ENCODE measurements around the gene ARF3.
A peak's percentile ranks its signal among the peaks of the same experiment; 100 is the strongest.

Gene ARF3

DNA sequence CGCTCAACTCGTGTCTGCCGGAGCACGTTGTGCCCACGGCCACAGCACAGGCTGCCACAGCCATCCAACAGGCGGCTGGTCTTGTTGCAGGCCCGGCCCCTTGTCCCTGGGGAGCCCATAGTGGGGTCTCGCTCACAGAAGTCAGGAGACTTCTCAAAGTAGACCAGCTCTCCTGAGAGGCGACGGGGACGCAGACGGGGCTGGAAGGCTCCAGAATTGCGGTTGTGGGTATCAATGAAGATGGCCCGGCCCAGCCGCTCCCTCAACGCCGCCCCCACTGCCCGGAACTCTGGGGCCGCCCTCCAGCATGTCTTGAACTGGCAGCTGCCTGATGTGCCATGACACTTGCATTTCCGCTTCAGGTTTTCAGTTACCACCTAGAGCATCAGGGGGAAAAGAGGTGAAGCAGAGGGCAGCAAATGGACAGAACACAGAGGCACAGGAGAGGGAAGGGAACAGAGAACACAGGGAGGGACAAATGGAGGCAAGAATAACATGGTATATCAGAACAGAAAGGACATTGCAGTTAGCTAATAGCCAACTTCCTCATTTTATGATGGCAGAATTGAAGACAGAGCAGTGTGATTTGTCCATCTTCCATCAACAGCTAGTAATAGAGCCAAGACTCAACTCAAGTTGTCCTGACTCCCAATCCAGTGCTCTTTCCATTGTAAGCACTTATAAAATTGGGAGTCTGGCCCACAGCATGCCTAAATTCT is 9.0 kb upstream of the ARF3 start:
- no peak for DNase-seq (ENCODE audit: low read depth in 3 of 3)

DNA sequence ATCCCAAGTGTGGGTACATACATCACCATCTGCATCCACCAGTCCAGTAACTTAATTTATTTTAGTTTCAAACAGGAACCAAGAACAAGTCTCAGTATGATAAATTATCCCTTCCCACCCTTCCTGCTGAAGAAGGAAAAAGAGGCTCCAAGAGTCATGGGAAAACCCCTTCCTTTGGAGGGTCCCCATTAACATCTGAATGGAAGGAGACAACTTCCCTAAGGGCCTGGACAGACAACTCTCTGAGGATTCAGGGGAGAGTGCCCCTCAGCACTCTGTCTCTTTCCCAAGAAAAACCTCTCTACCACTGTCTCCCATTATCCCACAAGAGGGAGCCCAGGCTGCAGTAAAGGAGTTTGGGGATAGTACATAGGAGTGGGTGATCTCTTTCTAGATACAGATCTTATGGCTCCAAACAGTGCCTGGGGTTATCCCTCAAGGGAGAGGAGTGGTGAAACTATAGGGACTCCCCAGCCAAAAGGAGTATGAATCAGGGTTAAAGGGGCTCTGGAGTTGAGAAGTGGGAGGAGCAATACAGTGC is 8.1 kb upstream of the ARF3 start:
- no peak for DNase-seq (ENCODE audit: low read depth in 3 of 3)

DNA sequence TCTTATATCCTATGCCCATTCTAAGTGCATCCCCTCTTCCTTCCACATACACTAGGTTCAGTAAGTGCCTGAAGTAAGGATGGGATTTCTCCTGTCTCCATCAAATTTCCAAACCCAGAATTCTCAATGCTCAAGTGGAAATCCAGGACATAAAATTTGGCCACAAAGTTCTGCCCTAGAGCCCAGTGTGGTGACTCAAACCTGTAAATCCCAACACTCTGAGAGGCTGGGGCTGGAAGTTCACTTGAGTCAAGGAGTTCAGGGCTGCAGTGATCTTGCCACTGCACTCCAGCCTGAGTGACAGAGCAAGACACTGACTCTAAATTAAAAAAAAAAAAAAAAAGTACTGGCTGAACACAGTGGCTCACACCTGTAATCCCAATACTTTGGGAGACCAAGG is 4.5 kb upstream of the ARF3 start:
- DNase-seq (ENCODE audit: low read depth in 3 of 3): no peak

DNA sequence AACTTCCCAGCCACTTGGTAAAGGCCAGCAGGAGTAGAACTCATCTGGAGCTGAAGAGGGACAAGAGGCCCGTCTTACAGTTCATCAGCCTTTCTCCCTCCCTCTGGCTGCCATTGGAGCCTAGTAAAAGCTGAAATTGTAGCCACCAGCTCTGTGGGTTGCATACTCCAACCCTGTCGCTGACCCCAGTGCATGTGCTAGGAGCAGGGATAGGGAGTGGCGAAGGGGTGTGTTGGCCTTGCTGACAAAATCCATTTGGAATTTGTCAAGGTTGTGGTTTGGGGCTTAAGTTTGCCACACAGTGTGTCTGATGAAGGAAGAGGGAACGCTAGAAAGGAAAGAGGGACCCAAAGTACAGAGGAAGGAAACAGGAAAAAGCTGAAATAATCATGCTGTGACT is 4.0 kb upstream of the ARF3 start:
- no peak for DNase-seq (ENCODE audit: low read depth in 3 of 3)

DNA sequence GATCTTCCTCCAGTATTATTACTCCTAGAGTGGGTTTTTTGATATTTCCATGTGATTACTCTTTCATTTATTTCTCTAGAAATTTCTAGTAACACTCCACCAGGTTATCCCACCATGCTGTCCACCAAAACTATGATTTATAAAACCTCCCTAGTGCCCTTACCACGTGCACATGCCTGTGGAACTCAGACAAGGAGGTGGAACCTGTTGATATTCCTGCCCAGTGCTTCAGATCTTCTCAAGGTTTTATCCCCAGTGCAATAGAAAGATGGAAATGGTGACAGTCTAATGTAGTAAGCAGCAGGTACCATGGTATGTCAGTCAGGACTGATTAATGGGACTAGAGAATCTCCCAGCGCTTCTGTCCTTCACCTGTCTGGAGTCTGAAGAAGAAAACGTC is 3.5 kb upstream of the ARF3 start:
- DNase-seq (ENCODE audit: low read depth in 3 of 3): no peak

DNA sequence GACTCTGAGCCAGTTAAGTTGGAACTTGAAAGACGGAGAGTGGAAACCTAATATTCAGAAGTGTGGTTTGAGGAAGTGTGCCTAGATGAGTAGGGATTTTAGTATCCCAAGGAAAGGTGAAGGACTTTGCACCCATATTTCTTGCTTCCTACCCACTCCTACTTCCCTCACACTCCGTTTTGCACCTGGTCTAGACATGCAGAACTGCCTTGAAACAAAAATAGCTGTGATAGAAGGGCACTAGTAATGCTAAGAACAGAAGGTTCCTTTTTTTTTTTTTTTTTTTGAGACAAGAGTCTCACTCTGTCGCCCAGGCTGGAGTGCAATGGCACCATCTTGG is 732 bp upstream of the ARF3 start:
- DNase-seq (ENCODE audit: low read depth in 3 of 3): no peak

DNA sequence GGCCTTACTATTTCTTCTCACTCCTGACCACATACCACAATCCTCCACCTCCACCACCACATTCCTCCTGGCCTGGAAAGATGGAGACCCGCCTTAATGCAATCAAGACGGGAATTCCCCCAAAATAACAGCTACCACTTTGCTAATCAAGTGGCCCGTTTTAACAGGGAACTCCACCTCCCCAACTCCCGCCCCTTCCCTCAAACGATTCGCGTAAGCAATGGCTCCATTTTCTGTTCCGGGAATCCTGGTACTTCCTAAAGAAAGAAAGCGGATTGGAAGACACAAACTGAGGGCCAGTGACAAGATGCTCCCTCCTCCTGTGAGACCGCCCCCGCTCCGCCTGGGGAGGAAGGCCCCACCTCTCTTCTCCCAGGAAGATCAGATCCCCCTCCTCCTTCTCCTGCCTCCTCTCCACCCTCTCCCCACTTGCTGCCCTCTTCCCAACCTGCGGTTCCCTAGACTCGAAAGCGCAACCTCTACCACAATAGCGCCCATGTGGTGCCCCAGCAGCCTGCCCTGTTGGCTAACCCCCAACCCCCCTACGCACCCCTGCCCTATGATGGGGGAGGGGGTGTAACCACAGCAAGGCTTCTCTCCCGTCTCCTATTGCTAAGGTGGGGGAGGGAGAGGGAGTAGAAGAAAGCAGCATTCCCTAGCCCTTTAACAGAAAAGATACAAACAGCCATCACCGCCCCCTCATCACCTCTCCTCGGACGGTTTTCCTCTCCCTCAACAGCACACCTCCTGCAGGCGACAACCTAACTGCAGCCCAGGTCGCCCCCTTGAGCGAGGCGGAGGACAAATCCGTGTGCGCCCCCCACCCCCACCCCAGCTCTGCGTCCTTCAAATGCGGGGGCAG is 777 bp downstream of the ARF3 start:
- DNase-seq (ENCODE audit: low read depth in 3 of 3): peak in 1 of 3 experiments; percentile 32

DNA sequence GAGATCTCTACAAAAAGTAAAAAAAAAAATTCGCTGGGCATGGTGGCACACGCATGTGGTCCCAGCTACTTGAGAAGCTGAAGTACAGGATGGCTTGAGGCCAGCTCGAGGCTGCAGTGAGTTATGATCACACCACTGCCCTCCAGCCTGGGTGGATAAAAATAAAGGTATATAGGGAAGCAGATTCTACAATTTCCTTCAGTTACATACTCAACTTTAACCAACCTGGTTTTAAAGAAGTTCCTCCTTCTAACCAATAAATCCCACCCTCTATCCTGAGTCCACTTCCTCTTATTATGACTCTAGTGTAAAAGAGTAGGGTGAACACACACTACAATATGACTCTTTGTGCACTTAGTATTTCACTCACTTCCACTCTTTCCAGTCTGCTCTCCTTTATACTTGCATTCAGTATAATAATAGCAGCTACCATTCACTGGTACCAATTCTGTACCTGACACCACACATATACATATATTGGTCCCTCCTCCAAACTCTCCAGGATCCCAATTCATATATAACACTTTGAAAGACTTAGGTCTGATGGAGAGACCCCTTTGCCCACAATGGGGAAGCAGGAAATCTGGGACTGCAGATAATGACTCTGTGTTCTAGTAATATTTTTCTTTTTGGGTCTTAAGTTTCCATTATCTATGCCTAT is 2.3 kb downstream of the ARF3 start:
- DNase-seq (ENCODE audit: low read depth in 3 of 3): no peak

DNA sequence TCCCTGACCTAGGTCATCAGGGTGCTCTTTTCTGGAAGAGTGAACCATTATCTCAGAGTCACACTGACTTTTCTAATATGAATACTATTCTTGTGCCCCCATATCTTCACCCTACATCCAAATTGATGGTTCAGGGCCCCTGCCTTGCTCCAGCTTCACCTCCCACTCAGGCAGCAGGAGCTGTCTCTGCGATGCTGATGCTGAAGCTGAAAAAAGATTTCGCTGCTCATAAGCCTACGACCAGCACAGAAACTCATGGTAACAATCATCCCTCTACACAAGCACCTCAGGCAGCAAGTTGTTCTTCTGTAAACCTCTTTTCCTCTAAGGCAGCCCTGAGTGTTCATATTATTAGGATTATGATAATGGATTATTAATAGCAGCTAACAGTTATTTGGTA is 3.2 kb downstream of the ARF3 start:
- DNase-seq (ENCODE audit: low read depth in 3 of 3): no peak

DNA sequence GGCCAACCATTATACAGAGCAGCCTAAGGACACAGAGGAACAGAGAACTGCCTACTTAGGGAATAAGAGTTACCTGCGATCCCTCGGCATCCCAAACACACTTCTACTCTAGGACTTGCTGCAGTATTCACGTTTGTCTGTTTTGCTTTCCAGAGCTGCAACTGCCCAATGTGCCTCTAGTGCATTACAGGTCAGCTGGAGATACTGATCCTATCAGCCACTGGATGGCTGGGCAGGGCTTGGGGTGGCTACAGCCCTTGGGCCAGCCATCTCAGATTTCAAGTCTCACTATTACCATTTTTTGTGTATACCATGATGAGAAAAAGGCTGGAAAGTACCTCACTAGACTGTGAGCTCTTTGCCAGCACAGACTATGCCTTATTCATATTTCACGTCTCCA is 4.6 kb downstream of the ARF3 start:
- no peak for DNase-seq (ENCODE audit: low read depth in 3 of 3)

DNA sequence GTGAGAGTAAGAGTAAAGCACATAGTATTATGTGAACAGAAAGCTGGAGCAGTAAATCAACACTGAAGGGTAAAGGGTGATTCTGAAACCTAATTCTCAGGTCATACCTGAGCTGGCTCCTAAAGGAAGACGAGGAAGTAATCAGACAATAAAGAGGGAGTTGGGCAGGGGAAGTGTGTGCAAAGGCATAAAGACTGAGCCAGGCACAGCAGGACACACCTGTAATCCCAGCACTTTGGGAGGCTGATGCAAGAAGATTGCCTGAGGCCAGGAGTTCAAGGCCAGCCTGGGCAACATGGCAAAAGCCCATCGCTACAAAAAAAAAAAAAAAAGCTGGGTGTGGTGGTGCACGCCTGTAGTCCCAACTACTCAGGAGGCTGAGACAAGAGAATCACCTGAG is 9.6 kb downstream of the ARF3 start:
- no peak for DNase-seq (ENCODE audit: low read depth in 3 of 3)

DNA sequence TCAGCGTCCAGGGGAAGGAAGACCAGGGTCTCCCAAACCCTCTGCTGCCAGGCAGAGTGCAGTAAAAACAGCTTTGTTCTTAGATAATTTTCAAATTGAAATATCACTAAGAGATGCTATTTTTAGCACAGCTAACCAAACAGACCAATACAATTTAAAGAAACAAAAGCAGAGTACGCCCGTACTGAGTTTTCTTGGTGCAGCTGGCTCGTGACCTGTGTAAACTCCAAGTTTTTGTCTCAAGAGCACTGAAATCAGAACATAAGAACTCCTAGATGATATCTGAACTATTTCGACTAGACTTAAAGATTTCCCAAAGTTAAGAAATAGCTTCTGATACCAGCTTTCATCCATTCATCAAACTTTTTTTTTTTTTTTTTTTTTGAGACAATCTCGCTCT is 10.3 kb downstream of the ARF3 start:
- DNase-seq (ENCODE audit: low read depth in 3 of 3): no peak

DNA sequence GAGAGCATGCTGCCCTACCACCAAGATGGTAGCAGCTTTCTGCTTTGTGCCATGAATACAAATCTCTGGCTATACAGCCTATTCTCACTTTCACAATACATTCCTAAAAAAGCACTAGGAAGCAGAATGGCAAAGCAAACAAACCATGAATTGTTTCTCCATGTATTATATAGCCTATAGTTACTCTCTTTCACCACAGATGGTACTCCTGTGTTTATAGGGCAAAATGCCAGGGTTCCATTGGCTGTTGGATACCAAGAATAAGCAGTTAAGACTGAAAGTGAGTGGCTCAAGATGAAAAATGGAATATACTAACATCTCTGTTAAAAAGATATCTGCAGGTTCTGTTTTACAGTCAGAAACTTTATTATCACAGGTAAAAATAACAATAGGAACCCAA is 11.1 kb downstream of the ARF3 start:
- no peak for DNase-seq (ENCODE audit: low read depth in 3 of 3)

DNA sequence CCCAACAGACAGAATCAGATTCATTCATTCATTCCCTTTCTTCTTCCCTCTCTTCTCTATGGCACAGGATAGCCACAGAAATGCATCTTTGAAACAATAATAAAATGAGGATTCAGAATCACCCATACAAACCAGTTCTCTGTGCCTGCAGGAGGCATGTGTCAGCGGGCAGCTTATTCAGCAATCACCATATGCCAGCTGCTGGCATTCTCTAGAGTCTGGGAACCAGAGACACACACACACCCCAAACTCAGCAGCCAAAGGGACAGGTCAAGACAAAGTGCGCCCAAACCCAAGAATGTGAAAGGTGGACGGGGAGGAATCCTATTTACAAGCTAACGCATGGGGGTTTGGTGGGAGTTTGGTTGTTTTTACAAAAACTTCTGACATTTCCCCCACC is 14.1 kb downstream of the ARF3 start:
- no peak for DNase-seq (ENCODE audit: low read depth in 3 of 3)

DNA sequence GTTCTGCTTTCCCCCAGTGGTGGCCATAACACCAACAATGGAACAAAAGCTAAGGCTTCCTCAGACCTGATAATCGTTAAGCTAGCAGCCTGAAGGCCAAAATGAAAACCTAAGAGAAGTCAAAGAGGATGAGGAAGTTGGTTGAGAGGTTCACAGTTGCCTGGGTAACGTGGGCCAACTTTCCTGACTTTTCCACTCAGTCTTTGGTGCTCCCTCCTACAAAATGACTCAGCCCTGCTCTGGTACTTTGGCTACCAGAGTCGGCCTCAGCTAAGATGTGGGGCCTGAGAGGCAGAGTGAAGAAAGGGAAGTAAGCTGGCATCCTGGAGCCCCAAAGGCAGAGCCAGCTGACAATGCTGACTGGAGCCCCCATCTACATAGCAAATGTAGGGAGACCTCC is 17.1 kb downstream of the ARF3 start:
- no peak for DNase-seq (ENCODE audit: low read depth in 3 of 3)

DNA sequence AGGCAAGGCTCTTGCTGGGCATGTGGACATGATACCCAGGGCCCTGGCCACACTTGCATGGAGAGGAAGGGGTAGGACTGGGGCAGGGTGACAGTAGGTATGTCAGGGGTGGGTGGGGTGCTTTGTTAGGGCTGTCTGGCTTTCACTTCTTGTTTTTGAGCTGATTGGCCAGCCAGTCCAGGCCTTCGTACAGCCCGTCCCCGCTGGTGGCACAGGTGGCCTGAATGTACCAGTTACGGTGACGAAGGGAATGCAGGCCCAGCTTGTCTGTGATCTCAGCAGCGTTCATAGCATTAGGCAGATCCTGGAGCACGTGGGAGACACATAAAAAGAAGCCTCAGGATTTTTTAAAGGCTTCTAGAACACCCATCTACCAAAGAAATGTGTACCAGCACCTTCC is 18.5 kb downstream of the ARF3 start:
- no peak for DNase-seq (ENCODE audit: low read depth in 3 of 3)

DNA sequence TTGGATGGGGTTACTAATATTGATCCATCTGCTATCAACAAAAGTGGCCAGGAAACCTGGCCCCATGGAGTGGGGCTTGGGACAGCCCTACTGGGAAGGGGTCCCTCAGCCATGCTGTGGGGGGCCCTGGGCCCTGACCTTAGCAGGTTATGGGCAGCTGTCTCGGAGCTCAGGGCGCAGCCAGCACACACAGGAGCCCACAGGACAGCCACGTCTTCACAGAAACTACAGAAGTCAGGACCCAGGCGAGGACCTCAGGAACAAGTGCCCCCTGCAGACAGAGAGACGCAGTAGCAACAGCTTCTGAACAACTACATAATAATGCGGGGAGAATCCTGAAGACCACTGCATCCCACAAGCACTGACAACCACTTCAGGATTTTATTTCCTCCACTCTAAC is 20.1 kb downstream of the ARF3 start:
- DNase-seq (ENCODE audit: low read depth in 3 of 3): no peak

DNA sequence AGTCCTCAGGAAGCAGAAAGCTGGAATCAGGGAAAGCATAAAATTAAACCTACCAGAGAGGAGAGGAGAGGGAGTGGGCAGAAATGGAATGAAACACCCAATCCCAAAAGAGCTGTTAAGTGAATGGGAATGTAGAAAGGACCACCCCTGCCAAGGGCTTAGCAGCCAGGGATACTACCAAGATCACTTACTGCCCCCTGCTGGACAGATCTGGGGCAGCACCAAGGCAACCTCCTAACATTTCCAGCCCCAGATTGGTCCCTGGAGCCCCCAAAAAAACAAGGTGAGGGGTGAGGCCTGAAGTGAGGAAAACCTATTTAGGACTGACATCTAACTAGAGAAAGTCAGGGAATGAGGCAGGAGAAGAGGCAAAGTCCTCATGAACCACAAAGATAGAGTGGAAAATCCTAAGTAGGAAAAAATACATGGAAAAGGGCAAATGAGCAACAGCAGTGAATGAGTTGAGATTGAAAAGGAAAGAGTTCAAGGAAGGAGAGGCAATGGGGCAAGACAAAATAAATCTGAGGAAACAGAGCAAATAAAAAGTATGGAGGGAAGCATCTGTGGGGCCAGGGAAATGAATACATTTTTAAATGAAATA is 20.8 kb downstream of the ARF3 start:
- peak; percentile 65 to 80 (median 73) for DNase-seq (ENCODE audit: low read depth in 3 of 3)

DNA sequence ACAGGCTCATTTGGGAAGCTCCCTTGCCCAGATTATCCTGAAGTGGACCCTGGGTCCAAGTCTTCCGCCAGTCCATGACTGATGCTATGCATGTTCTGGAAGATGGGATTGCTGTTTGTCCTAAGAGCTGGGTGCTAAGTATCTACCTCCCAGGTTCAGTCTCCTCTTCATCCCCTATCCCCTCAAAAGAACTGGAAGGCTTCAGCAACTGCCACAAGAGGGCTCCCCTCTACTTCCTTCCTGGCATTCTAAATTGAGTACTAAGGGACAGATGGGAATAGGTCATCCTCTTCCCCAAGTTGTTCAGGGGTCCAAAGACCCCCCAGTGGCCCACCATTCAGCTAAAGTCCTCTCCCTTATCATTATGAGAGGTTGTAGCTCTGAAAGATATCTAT is 23.0 kb downstream of the ARF3 start:
- DNase-seq (ENCODE audit: low read depth in 3 of 3): no peak

DNA sequence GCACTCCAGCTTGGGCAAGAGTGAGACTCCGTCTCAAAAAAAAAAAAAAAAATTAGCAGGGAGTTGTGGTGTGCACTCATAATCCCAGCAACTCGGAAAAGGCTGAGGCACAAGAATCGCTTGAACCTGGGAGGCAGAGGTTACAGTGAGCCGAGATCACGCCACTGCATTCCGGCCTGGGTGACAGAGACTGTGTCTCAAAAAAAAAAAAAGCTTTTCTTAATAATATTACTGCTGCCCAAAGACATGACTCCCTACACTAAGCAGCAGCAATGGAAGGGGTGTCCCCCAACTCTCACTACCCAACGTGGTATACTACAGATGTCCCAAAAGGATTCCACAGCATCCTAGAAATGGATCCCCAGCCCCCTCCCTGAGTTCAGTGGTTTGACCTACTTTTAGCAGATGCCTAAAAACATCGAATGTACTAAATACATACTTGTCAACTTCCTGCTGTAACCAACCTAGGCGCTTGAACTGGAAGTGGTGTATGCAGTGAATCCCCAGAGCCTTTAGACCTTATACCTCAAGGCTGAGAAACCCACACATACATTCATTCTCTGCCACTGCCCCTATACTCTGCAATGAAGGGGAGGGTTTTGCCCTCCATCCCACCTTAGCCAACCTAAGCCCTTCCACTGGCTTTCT is 23.5 kb downstream of the ARF3 start:
- no peak for DNase-seq (ENCODE audit: low read depth in 3 of 3)

DNA sequence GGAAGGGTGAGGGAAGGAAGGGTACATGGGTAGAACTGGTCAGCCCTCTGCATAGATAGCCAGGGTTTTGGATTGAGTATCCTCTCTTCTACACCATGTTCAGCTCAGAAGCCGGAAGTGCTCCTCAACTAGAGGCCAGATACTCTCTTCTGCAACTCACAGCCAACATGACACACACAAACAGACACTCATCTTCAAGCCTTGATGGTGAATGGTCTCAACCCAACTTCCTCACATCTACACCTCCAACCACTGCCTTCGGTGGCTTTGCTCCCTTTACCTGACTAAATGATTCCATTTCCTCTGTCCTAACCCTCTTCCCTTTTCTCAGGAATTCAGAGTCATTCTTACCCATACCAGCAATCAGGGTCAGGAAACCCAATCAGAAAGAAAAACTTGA is 24.4 kb downstream of the ARF3 start:
- no peak for DNase-seq (ENCODE audit: low read depth in 3 of 3)

DNA sequence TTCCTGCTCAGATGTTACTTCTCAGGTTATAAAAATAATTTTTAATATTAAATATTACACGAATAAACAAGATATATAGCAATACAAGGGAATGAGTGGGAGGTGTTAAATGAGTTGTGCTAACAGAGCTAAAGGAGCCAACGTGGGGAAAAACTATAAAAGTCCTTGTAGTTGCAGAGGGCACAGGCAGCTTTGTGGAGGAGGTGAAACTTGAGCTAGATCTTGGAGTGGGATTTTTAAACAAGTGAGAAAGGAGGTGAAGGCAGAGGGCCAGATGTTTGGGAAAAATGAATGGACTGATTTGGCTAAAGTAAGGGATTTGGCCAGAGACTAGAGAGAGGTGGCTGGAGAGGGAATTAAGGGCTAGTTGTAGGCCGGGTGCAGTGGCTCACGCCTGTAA is 26.8 kb downstream of the ARF3 start:
- no peak for DNase-seq (ENCODE audit: low read depth in 3 of 3)

All from stimulated activated CD4-positive, alpha-beta T cell treated with anti-CD3 and anti-CD28 coated beads, TNF-alpha, amount 100 ng/mL, for 24 hours (primary cell).